GM12891 (cell line): ENCODE results near the gene DCC.

Experiments
- POLR2A ChIP-seq: IDR thresholded peaks from 2 replicates; pipeline ENCODE4 v1.6.1; 2011; ENCODE audit warnings: low read depth, low read length, control low read depth
- POLR2AphosphoS5 ChIP-seq: IDR thresholded peaks from 2 replicates; pipeline ENCODE4 v1.6.1; 2011; ENCODE audit warnings: low read depth, low read length, control low read depth
- TAF1 ChIP-seq: IDR thresholded peaks from 2 replicates; pipeline ENCODE4 v1.6.1; 2011; ENCODE audit warnings: low read depth, low read length, control low read depth

DNA sequence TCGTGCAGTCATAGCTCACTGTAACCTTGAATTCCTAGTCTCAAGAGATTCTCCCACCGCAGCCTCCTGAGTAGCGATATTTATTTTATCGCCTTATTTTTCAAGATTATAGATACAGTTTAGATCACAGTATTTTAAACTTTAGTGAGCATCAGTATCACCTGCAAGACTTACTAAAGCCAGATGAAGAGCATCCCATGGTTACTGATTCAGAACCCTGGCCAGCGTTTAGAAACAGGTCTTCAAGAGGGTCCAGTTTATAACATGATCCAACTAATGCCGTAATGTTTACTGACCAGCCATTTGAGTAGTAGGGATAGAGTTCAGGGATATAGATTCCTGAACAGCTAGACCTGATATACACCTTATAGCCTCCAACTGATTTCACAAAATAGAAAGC lies 146.1 kb downstream of the DCC start:
- no peak for TF ChIP-seq POLR2A
- TF ChIP-seq POLR2AphosphoS5, result no peak
- no peak for TF ChIP-seq TAF1
